ENCODE results near the gene LDLRAD4.

Gene LDLRAD4

GRCh38 chr18:13425357-13426091 is 207.0 kb downstream of the LDLRAD4 start:
- DNase-seq (ENCODE audit: low read depth, low spot score): no peak

- DNase-seq (ENCODE audit: low read depth, low spot score): no peak
These were observed 208.8 kb downstream of the LDLRAD4 start for GRCh38 chr18:13427354-13427753.

GRCh38 chr18:13428319-13428718 is 209.8 kb downstream of the LDLRAD4 start:
- DNase-seq (ENCODE audit: low read depth, low spot score): no peak

GRCh38 chr18:13429016-13429415 is 210.5 kb downstream of the LDLRAD4 start:
- DNase-seq (ENCODE audit: low read depth, low spot score): no peak

GRCh38 chr18:13429884-13430510 is 211.4 kb downstream of the LDLRAD4 start:
- no peak for DNase-seq (ENCODE audit: low read depth, low spot score)

GRCh38 chr18:13430663-13431062 is 212.1 kb downstream of the LDLRAD4 start:
- no peak for DNase-seq (ENCODE audit: low read depth, low spot score)

GRCh38 chr18:13431886-13432285 is 213.3 kb downstream of the LDLRAD4 start:
- DNase-seq (ENCODE audit: low read depth, low spot score): no peak

GRCh38 chr18:13433125-13433524 is 214.6 kb downstream of the LDLRAD4 start:
- DNase-seq (ENCODE audit: low read depth, low spot score): no peak

GRCh38 chr18:13433685-13434084 is 215.1 kb downstream of the LDLRAD4 start:
- DNase-seq (ENCODE audit: low read depth, low spot score): no peak

- no peak for DNase-seq (ENCODE audit: low read depth, low spot score)
These were observed 216.3 kb downstream of the LDLRAD4 start for GRCh38 chr18:13434854-13435253.

- DNase-seq (ENCODE audit: low read depth, low spot score): no peak
These were observed 217.2 kb downstream of the LDLRAD4 start for GRCh38 chr18:13435586-13436333.

- no peak for DNase-seq (ENCODE audit: low read depth, low spot score)
These were observed 218.0 kb downstream of the LDLRAD4 start for GRCh38 chr18:13436576-13436975.

- no peak for DNase-seq (ENCODE audit: low read depth, low spot score)
These were observed 218.5 kb downstream of the LDLRAD4 start for GRCh38 chr18:13437034-13437433.

- no peak for DNase-seq (ENCODE audit: low read depth, low spot score)
These were observed 219.4 kb downstream of the LDLRAD4 start for GRCh38 chr18:13437796-13438506.

- no peak for DNase-seq (ENCODE audit: low read depth, low spot score)
These were observed 220.0 kb downstream of the LDLRAD4 start for GRCh38 chr18:13438507-13439056.

GRCh38 chr18:13439461-13439860 is 220.9 kb downstream of the LDLRAD4 start:
- no peak for DNase-seq (ENCODE audit: low read depth, low spot score)

- DNase-seq (ENCODE audit: low read depth, low spot score): no peak
These were observed 222.0 kb downstream of the LDLRAD4 start for GRCh38 chr18:13440277-13441248.

- DNase-seq (ENCODE audit: low read depth, low spot score): no peak
These were observed 223.2 kb downstream of the LDLRAD4 start for GRCh38 chr18:13441736-13442135.

- no peak for DNase-seq (ENCODE audit: low read depth, low spot score)
These were observed 223.9 kb downstream of the LDLRAD4 start for GRCh38 chr18:13442451-13442850.

- no peak for DNase-seq (ENCODE audit: low read depth, low spot score)
These were observed 225.0 kb downstream of the LDLRAD4 start for GRCh38 chr18:13443552-13443951.
